Activated T-cell treated with anti-CD3 and anti-CD28 coated beads, Interleukin-2, amount 50 U/mL, for 72 hours (primary cell): ENCODE results near the gene C19orf18. TPM values are rescaled to one million over a fixed set of nuclear protein-coding genes. Genes with fewer than 3 reads are reported as not detected.
A peak's percentile ranks its signal among the peaks of the same experiment; 100 is the strongest.
"Not testable (repeated sequence)": the region's sequence is repeated elsewhere in the genome, so short reads cannot be mapped to it uniquely, and the experiment has no call there.

ENCODE experiments used
- ATAC-seq, 2 donors: fragments of 150-1000 bp; cut with Tn5 transposase; replicated peaks in 1 of 2; 2 replicates each; pipeline ENCODE4 v1.10.0; 2021; ENCODE audit warnings: moderate library complexity in 2 of 2, mild to moderate bottlenecking in 1 of 2
- DNase-seq, 2 donors: peaks; one replicate each; pipeline ENCODE4 v3.0.0; 2021 to 2022; ENCODE audit warnings: mixed read lengths in 1 of 2
- H3K27ac Mint-ChIP-seq: one replicate; pipeline ENCODE4 v1.8.0; 2022; ENCODE audit warnings: mild to moderate bottlenecking, moderate library complexity, mixed read lengths
- H3K27me3 Mint-ChIP-seq: one replicate; pipeline ENCODE4 v1.8.0; 2022; ENCODE audit warnings: low read depth, mixed read lengths
- H3K36me3 Mint-ChIP-seq, 2 donors: one replicate each; pipeline ENCODE4 v1.8.0; 2022; ENCODE audit warnings: mixed read lengths in 2 of 2, mild to moderate bottlenecking in 1 of 2; ENCODE audit not compliant: insufficient read depth in 2 of 2
- H3K4me1 Mint-ChIP-seq: one replicate; pipeline ENCODE4 v1.8.0; 2022; ENCODE audit warnings: low read depth, mixed read lengths
- H3K4me3 Mint-ChIP-seq, 2 donors: one replicate each; pipeline ENCODE4 v1.8.0; 2022; ENCODE audit warnings: mild to moderate bottlenecking in 2 of 2, mixed read lengths in 2 of 2, moderate library complexity in 2 of 2
- H3K9me3 Mint-ChIP-seq, 2 donors: one replicate each; pipeline ENCODE4 v1.8.0; 2022; ENCODE audit warnings: mixed read lengths in 2 of 2
- total RNA-seq, 2 donors: library from RNA; stranded (reverse); gene quantifications; one replicate each; pipeline ENCODE4 v1.2.3, GENCODE V29; 2022

Gene C19orf18
- 1 to 10 TPM in 1 of 2 donors, under 1 TPM in 1; 0.91 to 2.1 TPM for total RNA-seq

DNA sequence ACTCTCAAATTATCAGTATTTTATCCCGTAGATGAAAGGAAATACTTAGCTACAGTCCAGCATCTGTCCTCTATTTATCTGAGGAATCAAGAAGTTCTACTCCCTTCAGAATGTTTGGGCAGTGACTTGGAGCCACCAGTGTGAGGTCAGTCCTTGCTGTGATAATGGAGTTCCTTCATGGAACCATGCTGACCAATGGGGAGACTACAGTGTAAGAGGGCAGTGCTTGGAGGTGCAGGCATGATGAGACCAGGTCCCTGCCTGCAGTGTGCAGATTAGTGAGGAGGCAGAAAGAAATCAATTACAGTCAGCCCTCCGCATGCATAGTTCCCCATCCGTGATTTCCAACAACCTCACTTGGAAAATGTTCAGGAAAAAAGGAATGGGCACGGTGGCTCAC is at the start of gene C19orf18:
Gene C19orf18 (minus strand): TSS at position 101 of the 400 bp plus-strand sequence. CDS start 102 bp downstream, outside the sequence.
- H3K27me3 Mint-ChIP-seq: no peaks in the 10 kb centered on the region
- H3K9me3 Mint-ChIP-seq: peaks cover 26 to 41% of the 10 kb centered on the region in 2 donors
- no peaks in the 10 kb centered on the region for H3K4me1 Mint-ChIP-seq
- no peak for ATAC-seq
- H3K4me3 Mint-ChIP-seq: no peak within 1 kb of the TSS
- peaks cover 42 to 64% of the 10 kb centered on the region in 2 donors for H3K36me3 Mint-ChIP-seq
- no peak for DNase-seq
- no peak within 1 kb of the TSS for H3K27ac Mint-ChIP-seq

- Mint-ChIP-seq H3K9me3 (peaks cover 7 to 11% of the 10 kb centered on the region in 2 donors), H3K36me3 (peaks cover 13 to 21% of the 10 kb centered on the region in 2 donors), H3K4me3 (no peak overlapping the region), H3K27ac (no peak overlapping the region), H3K4me1 (no peaks in the 10 kb centered on the region), H3K27me3 (no peaks in the 10 kb centered on the region)
- ATAC-seq (peak in 1 of 2 donors; percentile 25), DNase-seq (no peak)
Observed at GRCh38 chr19:58022283-58022660, 47.9 kb upstream of the C19orf18 start.

- Mint-ChIP-seq H3K9me3 (peaks cover 7 to 11% of the 10 kb centered on the region in 2 donors), H3K27me3 (no peaks in the 10 kb centered on the region), H3K27ac (no peak overlapping the region), H3K36me3 (peaks cover 13 to 20% of the 10 kb centered on the region in 2 donors), H3K4me3 (peak overlapping the region in 1 of 2 donors; percentile 27), H3K4me1 (no peaks in the 10 kb centered on the region)
- DNase-seq: peak; percentile 60
- ATAC-seq: peak; percentile 89 to 96
Observed at GRCh38 chr19:58021541-58022282, 47.4 kb upstream of the C19orf18 start.

DNA sequence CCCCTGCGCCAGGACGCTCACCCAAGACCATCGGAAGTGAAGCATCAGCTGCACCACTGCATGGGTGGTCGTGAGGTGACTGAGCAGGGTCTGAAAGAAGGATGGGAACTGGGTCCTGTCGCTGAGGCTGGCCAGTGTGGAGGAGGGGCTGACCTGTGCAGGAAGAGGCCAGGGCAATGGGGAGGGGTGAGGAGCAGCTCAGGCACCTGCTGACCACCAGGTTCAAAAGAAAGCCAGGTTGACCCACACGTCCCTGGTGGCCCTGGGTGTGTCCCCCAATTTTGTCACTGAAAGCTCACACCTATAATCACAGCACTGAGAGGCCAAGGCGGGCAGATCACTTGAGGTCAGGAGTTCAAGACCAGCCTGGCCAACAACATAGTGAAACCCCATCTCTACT is 45.8 kb upstream of the C19orf18 start:
- Mint-ChIP-seq H3K4me1 (no peaks in the 10 kb centered on the region), H3K9me3 (peaks cover 10 to 14% of the 10 kb centered on the region in 2 donors), H3K4me3 (no peak overlapping the region), H3K36me3 (peaks cover 15 to 19% of the 10 kb centered on the region in 2 donors), H3K27ac (no peak overlapping the region), H3K27me3 (no peaks in the 10 kb centered on the region)
- DNase-seq (no peak), ATAC-seq (no peak)

- DNase-seq (no peak), ATAC-seq (no peak)
- Mint-ChIP-seq H3K9me3 (peaks cover 12 to 16% of the 10 kb centered on the region in 2 donors), H3K27ac (no peak overlapping the region), H3K4me1 (peaks cover 4% of the 10 kb centered on the region), H3K36me3 (peaks cover 12 to 22% of the 10 kb centered on the region in 2 donors), H3K27me3 (no peaks in the 10 kb centered on the region), H3K4me3 (no peak overlapping the region)
Observed at GRCh38 chr19:58014141-58014540, 39.8 kb upstream of the C19orf18 start.

GRCh38 chr19:58010507-58010906 is 36.2 kb upstream of the C19orf18 start:
- Mint-ChIP-seq H3K4me1 (peaks cover 9% of the 10 kb centered on the region), H3K27ac (peak overlapping the region; percentile 7), H3K27me3 (no peaks in the 10 kb centered on the region), H3K9me3 (peaks cover 18 to 29% of the 10 kb centered on the region in 2 donors), H3K4me3 (peak overlapping the region; percentile 79 to 81), H3K36me3 (peaks cover 31 to 51% of the 10 kb centered on the region in 2 donors)
- ATAC-seq (no peak), DNase-seq (no peak)

GRCh38 chr19:58009666-58010301 is 35.5 kb upstream of the C19orf18 start:
- H3K4me1 Mint-ChIP-seq: peaks cover 10% of the 10 kb centered on the region
- H3K27ac Mint-ChIP-seq: no peak overlapping the region
- no peaks in the 10 kb centered on the region for H3K27me3 Mint-ChIP-seq
- H3K4me3 Mint-ChIP-seq: peak overlapping the region; percentile 79 to 81
- H3K9me3 Mint-ChIP-seq: peaks cover 18 to 30% of the 10 kb centered on the region in 2 donors
- H3K36me3 Mint-ChIP-seq: peaks cover 34 to 58% of the 10 kb centered on the region in 2 donors
- ATAC-seq (peak; percentile 94 to 98), DNase-seq (peak; percentile 71 to 81)

GRCh38 chr19:58009301-58009665 is 34.9 kb upstream of the C19orf18 start:
- H3K4me3 Mint-ChIP-seq: peak overlapping the region; percentile 79 to 81
- DNase-seq (no peak), ATAC-seq (no peak)
- H3K4me1 Mint-ChIP-seq: peaks cover 15% of the 10 kb centered on the region
- H3K27me3 Mint-ChIP-seq: no peaks in the 10 kb centered on the region
- H3K9me3 Mint-ChIP-seq: peaks cover 21 to 33% of the 10 kb centered on the region in 2 donors
- H3K27ac Mint-ChIP-seq: no peak overlapping the region
- H3K36me3 Mint-ChIP-seq: peaks cover 39 to 63% of the 10 kb centered on the region in 2 donors

DNA sequence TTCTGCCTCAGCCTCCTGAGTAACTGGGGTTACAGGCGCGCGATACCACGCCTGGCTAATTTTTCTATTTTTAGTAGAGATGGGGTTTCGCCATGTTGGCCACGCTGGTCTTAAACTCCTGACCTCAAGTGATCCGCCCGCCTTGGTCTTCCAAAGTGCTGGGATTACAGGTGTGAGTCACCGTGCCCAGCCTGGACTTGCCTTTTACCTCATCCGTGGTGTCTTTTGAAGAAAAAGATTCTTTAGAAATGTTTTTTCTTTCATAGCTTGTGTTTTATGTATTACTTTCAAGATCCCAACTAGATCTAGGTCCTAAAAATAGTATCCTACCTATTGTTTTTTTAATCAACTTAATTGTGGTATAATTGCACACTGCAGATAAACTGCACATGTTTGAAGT is 34.5 kb upstream of the C19orf18 start:
- peak overlapping the region; percentile 79 to 81 for H3K4me3 Mint-ChIP-seq
- ATAC-seq, DNase-seq, H3K27me3 Mint-ChIP-seq, H3K27ac Mint-ChIP-seq: not testable (repeated sequence)
- peaks cover 19% of the 10 kb centered on the region for H3K4me1 Mint-ChIP-seq
- H3K9me3 Mint-ChIP-seq: peaks cover 21 to 36% of the 10 kb centered on the region in 2 donors
- peaks cover 43 to 67% of the 10 kb centered on the region in 2 donors for H3K36me3 Mint-ChIP-seq

GRCh38 chr19:58007285-58007684 is 33.0 kb upstream of the C19orf18 start:
- DNase-seq: no peak
- Mint-ChIP-seq H3K27ac (no peak overlapping the region), H3K36me3 (peaks cover 45 to 68% of the 10 kb centered on the region in 2 donors), H3K9me3 (peaks cover 18 to 28% of the 10 kb centered on the region in 2 donors), H3K27me3 (no peaks in the 10 kb centered on the region), H3K4me3 (peak overlapping the region in 1 of 2 donors; percentile 10), H3K4me1 (peaks cover 29% of the 10 kb centered on the region)
- ATAC-seq: no peak

DNA sequence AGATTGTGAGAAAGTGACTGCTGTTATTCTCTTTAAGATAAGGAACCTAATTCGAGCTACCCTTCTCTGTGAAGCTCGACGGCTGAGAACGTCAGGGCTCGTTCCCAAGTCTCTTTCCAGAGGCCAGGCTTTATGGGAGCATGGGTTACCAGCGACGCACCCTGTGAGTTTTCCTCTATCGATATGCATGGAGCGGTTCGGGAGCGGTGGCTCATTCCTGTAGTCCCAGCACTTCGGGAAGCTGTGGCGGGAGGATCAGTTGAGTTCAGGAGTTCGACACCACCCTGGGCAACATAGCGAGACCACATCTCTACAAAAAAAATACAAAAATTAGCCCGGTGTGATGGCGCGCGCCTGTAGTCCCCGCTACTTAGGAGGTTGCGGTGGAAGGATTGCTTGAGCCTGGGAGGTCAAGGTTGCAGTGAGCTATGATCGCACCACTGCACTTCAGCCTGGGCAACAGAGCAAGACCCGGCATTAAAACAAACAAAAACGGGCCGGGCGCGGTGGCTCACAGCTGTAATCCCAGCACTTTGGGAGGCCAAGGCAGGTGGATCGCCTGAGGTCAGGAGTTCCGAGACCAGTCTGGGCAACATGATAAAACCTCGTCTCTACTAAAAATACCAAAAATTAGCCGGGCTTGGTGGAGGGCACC is 29.0 kb upstream of the C19orf18 start:
- peaks cover 37% of the 10 kb centered on the region for H3K4me1 Mint-ChIP-seq
- H3K9me3 Mint-ChIP-seq: peaks cover 24 to 39% of the 10 kb centered on the region in 2 donors
- ATAC-seq (no peak), DNase-seq (no peak)
- peaks cover 61 to 84% of the 10 kb centered on the region in 2 donors for H3K36me3 Mint-ChIP-seq
- no peaks in the 10 kb centered on the region for H3K27me3 Mint-ChIP-seq
- H3K4me3 Mint-ChIP-seq: peak overlapping the region; percentile 89 to 95
- H3K27ac Mint-ChIP-seq: peak overlapping the region; percentile 89

GRCh38 chr19:58002384-58003173 is 28.2 kb upstream of the C19orf18 start, which contains the start of gene ZNF606:
TSS of gene ZNF606 (minus strand) at chr19:58002820. CDS start at chr19:58001319, 1,501 bp downstream.
- Mint-ChIP-seq H3K9me3 (peaks cover 24 to 36% of the 10 kb centered on the region in 2 donors), H3K4me3 (peak within 1 kb of the TSS; percentile 89 to 95), H3K4me1 (peaks cover 37% of the 10 kb centered on the region), H3K27ac (peak within 1 kb of the TSS; percentile 89), H3K36me3 (peaks cover 59 to 86% of the 10 kb centered on the region in 2 donors), H3K27me3 (no peaks in the 10 kb centered on the region)
- ATAC-seq (peak; percentile 99), DNase-seq (peak; percentile 88 to 90)
